ENCODE measurements around the gene CDO1.

The CDO1 gene

GRCh38 chr5:115807654-115808052 is 8.8 kb downstream of the CDO1 start:
- TF ChIP-seq CTCF (IDR thresholded peaks at IDR 0.05; ENCODE audit: borderline replicate concordance, insufficient read depth, low read depth, low read length) = no peak
- no peak overlapping the region for H3K4me3 ChIP-seq (ENCODE audit: low read depth, low read length)

- H3K4me3 ChIP-seq (ENCODE audit: low read depth, low read length) = no peak overlapping the region
- TF ChIP-seq CTCF (IDR thresholded peaks at IDR 0.05; ENCODE audit: borderline replicate concordance, insufficient read depth, low read depth, low read length) = no peak
Observed at GRCh38 chr5:115806986-115807653, 9.3 kb downstream of the CDO1 start.

GRCh38 chr5:115801984-115802383 is 14.5 kb downstream of the CDO1 start:
- TF ChIP-seq CTCF (IDR thresholded peaks at IDR 0.05; ENCODE audit: borderline replicate concordance, insufficient read depth, low read depth, low read length) = no peak
- no peak overlapping the region for H3K4me3 ChIP-seq (ENCODE audit: low read depth, low read length)

GRCh38 chr5:115801152-115801551 is 15.3 kb downstream of the CDO1 start:
- TF ChIP-seq CTCF (IDR thresholded peaks at IDR 0.05; ENCODE audit: borderline replicate concordance, insufficient read depth, low read depth, low read length) = no peak
- no peak overlapping the region for H3K4me3 ChIP-seq (ENCODE audit: low read depth, low read length)

- no peak for TF ChIP-seq CTCF (IDR thresholded peaks at IDR 0.05; ENCODE audit: borderline replicate concordance, insufficient read depth, low read depth, low read length)
- H3K4me3 ChIP-seq (ENCODE audit: low read depth, low read length) = no peak overlapping the region
Observed at GRCh38 chr5:115800108-115800507, 16.4 kb downstream of the CDO1 start.

- no peak overlapping the region for H3K4me3 ChIP-seq (ENCODE audit: low read depth, low read length)
- TF ChIP-seq CTCF (IDR thresholded peaks at IDR 0.05; ENCODE audit: borderline replicate concordance, insufficient read depth, low read depth, low read length) = no peak
Observed at GRCh38 chr5:115798252-115798651, 18.2 kb downstream of the CDO1 start.

- no peak for TF ChIP-seq CTCF (IDR thresholded peaks at IDR 0.05; ENCODE audit: borderline replicate concordance, insufficient read depth, low read depth, low read length)
- no peak overlapping the region for H3K4me3 ChIP-seq (ENCODE audit: low read depth, low read length)
Observed at GRCh38 chr5:115796656-115797055, 19.8 kb downstream of the CDO1 start.
